ENCODE data around the gene GGT1.

The GGT1 gene

GRCh38 chr22:24578355-24579257 is 24.4 kb upstream of the GGT1 start:
- DNase-seq (ENCODE audit: low spot score): no peak
- TF ChIP-seq CTCF (IDR thresholded peaks at IDR 0.05; ENCODE audit: extremely low read depth, insufficient read depth, missing control alignments): no peak
- in situ Hi-C loops (cut with MboI; ENCODE audit: low pct_unique_long_range_greater_than_20kb, low sequenced_read_pairs, unreplicated experiment): no loop called here

GRCh38 chr22:24579258-24579601 is 23.8 kb upstream of the GGT1 start:
- in situ Hi-C loops (cut with MboI; ENCODE audit: low pct_unique_long_range_greater_than_20kb, low sequenced_read_pairs, unreplicated experiment): no loop called here
- no peak for DNase-seq (ENCODE audit: low spot score)
- TF ChIP-seq CTCF (IDR thresholded peaks at IDR 0.05; ENCODE audit: extremely low read depth, insufficient read depth, missing control alignments): no peak

GRCh38 chr22:24580276-24580675 is 22.7 kb upstream of the GGT1 start:
- no peak for TF ChIP-seq CTCF (IDR thresholded peaks at IDR 0.05; ENCODE audit: extremely low read depth, insufficient read depth, missing control alignments)
- in situ Hi-C loops (cut with MboI; ENCODE audit: low pct_unique_long_range_greater_than_20kb, low sequenced_read_pairs, unreplicated experiment): no loop called here
- DNase-seq (ENCODE audit: low spot score): no peak

GRCh38 chr22:24582056-24582814 is 20.8 kb upstream of the GGT1 start:
- in situ Hi-C loops (cut with MboI; ENCODE audit: low pct_unique_long_range_greater_than_20kb, low sequenced_read_pairs, unreplicated experiment): no loop called here
- DNase-seq (ENCODE audit: low spot score): no peak
- no peak for TF ChIP-seq CTCF (IDR thresholded peaks at IDR 0.05; ENCODE audit: extremely low read depth, insufficient read depth, missing control alignments)

GRCh38 chr22:24583221-24584165 is 19.5 kb upstream of the GGT1 start:
- no peak for DNase-seq (ENCODE audit: low spot score)
- in situ Hi-C loops (cut with MboI; ENCODE audit: low pct_unique_long_range_greater_than_20kb, low sequenced_read_pairs, unreplicated experiment): no loop called here
- TF ChIP-seq CTCF (IDR thresholded peaks at IDR 0.05; ENCODE audit: extremely low read depth, insufficient read depth, missing control alignments): no peak

All from GM13977 (cell line).